Epithelial cell of esophagus (primary cell): Measurements from ENCODE around the gene CLEC16A.
A peak's percentile ranks its signal among the peaks of the same experiment; 100 is the strongest.

Source experiments
- DNase-seq: peaks from one replicate; pipeline ENCODE4 v3.0.0; 2010; ENCODE audit warnings: low read depth
- H3K4me3 ChIP-seq: 2 replicates; pipeline ENCODE4 v1.5.1; 2011; ENCODE audit warnings: mild to moderate bottlenecking, low read length, control low read depth
- TF ChIP-seq, protein P1 (sequence below): IDR thresholded peaks from 2 replicates; pipeline ENCODE4 v1.5.1; 2011; ENCODE audit warnings: low read depth, mild to moderate bottlenecking, low read length, control low read depth, inconsistent platforms; ENCODE audit not compliant: insufficient read depth; ENCODE audit errors: missing control alignments

The CLEC16A gene

DNA sequence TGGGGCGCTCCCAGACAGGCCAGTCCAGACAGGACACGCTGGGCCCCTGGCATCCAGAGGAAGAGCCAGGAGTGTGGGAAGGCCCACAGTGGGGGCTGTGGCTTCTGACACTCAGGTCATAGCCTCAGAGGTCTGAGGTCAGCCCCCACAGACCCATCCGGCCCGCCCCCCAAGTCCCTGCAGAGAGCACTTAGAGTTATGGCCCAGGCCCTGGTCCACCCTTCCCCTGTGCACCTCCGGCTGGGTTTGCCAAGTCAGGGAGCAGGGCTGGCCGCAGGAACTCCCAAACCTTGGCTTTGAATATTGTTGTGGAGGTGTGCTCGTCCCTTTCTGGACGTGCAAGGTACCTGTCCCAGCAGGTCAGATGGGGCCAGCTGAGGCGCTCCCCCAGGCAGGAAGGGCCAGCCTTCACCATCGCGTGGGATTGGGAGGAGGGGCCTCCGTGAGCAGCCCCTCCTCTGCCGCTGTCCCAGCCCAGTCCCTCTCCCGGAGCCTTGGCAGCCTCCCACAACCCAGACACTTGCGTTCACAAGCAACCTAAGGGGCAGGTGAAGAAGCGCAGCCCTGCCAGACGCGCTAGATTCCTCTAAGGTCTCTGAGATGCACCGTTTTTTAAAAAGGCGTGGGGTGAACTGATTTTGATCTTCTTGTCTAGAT lies 237.0 kb downstream of the CLEC16A start:
- H3K4me3 ChIP-seq: no peak overlapping the region
- peak; percentile 22 for DNase-seq
- TF ChIP-seq, protein P1, sequence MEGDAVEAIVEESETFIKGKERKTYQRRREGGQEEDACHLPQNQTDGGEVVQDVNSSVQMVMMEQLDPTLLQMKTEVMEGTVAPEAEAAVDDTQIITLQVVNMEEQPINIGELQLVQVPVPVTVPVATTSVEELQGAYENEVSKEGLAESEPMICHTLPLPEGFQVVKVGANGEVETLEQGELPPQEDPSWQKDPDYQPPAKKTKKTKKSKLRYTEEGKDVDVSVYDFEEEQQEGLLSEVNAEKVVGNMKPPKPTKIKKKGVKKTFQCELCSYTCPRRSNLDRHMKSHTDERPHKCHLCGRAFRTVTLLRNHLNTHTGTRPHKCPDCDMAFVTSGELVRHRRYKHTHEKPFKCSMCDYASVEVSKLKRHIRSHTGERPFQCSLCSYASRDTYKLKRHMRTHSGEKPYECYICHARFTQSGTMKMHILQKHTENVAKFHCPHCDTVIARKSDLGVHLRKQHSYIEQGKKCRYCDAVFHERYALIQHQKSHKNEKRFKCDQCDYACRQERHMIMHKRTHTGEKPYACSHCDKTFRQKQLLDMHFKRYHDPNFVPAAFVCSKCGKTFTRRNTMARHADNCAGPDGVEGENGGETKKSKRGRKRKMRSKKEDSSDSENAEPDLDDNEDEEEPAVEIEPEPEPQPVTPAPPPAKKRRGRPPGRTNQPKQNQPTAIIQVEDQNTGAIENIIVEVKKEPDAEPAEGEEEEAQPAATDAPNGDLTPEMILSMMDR: no peak

DNA sequence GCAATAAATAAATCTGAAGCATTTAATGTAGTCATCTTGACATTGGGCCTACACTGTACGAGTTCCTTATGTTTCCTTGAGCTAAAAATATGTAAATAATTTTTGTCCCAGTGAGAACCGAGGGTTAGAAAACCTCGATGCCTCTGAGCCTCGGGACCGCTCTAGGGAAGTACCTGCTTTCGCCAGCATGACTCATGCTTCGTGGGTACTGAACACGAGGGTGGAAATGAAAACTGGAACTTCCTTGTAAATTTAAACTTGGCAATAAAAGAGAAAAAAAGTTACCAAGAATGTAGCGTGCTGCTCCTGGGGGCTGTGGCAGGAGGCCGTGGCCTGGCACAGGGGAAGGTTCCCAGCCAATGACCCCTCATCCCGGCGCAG lies 237.5 kb downstream of the CLEC16A start:
- no peak for DNase-seq
- TF ChIP-seq, protein P1: no peak
- no peak overlapping the region for H3K4me3 ChIP-seq

DNA sequence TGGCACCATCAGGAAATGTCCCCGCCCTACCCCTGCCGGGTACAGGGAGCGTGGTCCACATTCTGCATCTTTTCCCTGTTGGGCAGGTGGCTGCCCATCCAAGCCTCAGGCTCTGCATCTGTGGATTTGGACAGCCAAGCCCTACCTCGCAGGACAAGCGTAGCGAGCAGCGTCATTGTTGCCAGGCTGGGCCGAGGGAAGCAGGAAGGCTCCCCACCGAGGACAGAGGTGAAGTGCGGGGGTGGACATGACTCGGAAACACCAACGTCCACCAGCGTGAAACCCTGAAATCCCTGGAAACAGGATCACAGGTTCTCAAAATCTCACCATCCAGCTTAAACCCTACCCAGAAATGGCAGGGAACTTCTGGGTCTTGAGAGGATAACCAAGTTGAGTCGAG lies 238.0 kb downstream of the CLEC16A start:
- TF ChIP-seq, protein P1: no peak
- DNase-seq: no peak
- no peak overlapping the region for H3K4me3 ChIP-seq

DNA sequence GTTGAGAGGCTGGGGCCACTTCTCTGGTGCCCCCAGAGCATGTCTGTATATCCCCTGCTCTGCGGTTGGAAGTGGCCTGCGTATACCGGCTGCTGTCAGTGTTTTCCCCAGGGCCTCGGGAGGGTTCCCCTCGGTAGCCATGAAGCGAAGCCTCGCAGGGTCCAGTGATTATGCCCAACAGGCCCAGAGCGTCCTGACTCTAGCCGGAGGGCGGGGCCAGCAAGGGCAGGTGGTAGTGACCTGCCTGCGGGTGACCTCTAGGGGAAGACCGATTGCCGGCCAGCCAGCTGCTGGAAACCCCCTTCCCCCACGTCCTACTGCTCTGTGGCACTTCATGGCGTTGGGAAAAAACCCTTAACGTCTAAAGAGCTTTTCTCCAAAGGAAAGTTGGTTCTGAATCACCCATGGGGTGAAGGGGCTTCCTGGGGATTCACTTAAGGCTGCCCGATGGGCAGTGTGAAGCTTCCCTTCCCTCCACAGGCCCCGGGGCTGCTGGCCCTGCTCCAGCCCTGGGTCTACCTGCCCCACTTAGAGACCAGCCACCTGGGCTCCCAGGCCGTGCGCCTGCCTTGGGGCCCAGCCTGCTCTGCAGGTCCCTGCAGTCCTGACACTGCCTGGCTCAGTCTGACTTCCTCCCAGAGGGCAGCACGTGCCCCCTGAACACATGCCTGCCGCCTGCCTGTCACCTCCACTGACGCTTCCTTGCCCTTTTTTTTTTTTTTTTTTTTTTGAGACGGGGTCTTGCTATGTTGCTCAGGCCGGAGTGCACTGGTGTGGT lies 238.9 kb downstream of the CLEC16A start:
- TF ChIP-seq, protein P1: no peak
- H3K4me3 ChIP-seq: no peak overlapping the region
- no peak for DNase-seq

DNA sequence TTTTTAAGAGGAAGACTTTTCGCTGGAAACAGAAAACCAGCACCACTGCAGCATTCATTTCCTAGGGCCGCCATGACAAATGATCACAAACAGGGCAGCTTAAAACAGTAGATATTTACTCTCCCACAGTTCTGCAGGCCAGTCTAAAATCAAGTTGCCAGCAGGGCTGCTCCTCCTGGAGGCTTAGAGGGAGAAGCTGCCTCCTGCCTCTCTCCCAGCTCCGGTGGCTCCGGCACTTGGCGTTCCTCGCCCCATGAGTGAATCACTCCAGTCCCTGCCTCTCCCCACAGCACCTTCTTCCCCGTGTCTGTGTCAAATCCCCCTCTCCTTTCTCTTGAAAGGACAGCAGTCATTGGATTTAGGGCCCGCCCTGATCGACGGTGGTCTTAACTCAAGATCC lies 239.6 kb downstream of the CLEC16A start:
- H3K4me3 ChIP-seq: no peak overlapping the region
- DNase-seq: no peak
- TF ChIP-seq, protein P1: no peak

DNA sequence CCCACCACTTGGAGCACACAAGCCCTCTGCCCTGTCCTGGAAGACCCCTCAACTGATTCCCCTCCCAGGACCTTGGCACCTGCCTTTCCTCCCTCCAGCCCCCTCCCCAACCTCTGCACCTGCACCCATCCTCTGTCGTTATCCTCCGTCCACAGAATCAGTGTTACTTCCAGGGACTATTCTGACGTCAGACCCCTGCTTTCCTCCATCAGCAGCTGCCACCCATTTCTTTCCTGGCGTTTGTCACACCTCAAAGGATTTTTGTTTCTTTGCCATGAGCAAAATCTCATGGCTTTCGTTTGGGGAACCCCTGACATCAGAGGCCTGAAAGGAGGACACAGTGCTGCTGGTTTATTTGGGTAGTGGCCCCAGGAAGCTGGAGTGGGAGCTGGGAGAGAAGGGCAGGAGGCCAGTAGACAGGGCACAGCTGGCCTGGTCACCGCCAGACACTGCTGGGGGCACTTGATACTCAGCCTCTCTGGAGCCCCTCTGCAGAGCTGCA lies 243.2 kb downstream of the CLEC16A start:
- no peak overlapping the region for H3K4me3 ChIP-seq
- no peak for DNase-seq
- TF ChIP-seq, protein P1: no peak
